K562 (cell line): ENCODE measurements around the gene CCDC88C. TPM values are rescaled to one million over a fixed set of nuclear protein-coding genes. Genes with fewer than 3 reads are reported as not detected.
A peak's percentile ranks its signal among the peaks of the same experiment; 100 is the strongest.

Source experiments
- ATAC-seq: fragments of 200-7000 bp; cut with Tn5 transposase; 3 replicates; pipeline ENCODE4 v1.9.1; 2020; ENCODE audit warnings: moderate library complexity
- BruUV-seq: library from RNA; stranded (reverse); fragments of 400-500 nt; replicated peaks from 2 replicates; lab custom pipeline; 2021; lab: Mats Ljungman, UMichigan
- CTCF ChIA-PET: fragments of 300-600 bp; formaldehyde crosslinking; extraction: SDS; loops from one replicate; lab custom pipeline; 2021; ENCODE audit warnings: low intra/inter-chr PET ratio; lab: Yijun Ruan, JAX
- POLR2A ChIA-PET: fragments of 300-600, 350-650 bp; sonication (Branson Sonifier 250); formaldehyde crosslinking; extraction: SDS; loops from one replicate; lab custom pipeline; 2021; ENCODE audit warnings: antibody characterized with exemption, inconsistent platforms; lab: Yijun Ruan, JAX
- DNase-seq, 4 experiments: peaks; one replicate each; pipeline versions ENCODE4 v3.0.0 to v3.0.0-alpha.2; 2011 to 2018; ENCODE audit warnings: low spot score in 3 of 4, mixed read lengths in 3 of 4; ENCODE audit errors: extremely low read depth in 1 of 4
- FAIRE-seq: peaks from 2 replicates; lab custom pipeline; 2011; peaks lifted over from hg19 to GRCh38; lab: Jason Lieb, UNC
- H2AFZ ChIP-seq: 2 replicates; pipeline ENCODE4 v1.6.0; 2011; ENCODE audit warnings: low read depth, low read length, control low read depth, inconsistent platforms
- H3K27ac ChIP-seq: fragments of 200-600 bp; 3 replicates; pipeline ENCODE4 v1.8.0; 2011; ENCODE audit warnings: low read depth, mild to moderate bottlenecking, control low read depth, inconsistent platforms, low read length, moderate library complexity, mixed read lengths; ENCODE audit errors: extremely low read depth
- H3K27me3 ChIP-seq, 2 experiments: fragments of 300-600 bp in 1 of 2; 2 replicates in 1 of 2; 3 replicates in 1 of 2; pipeline versions ENCODE4 v1.6.0 to v1.8.0; 2011; ENCODE audit warnings: inconsistent platforms in 2 of 2, low read length in 2 of 2, mild to moderate bottlenecking in 1 of 2, mixed read lengths in 1 of 2, moderate library complexity in 1 of 2; ENCODE audit not compliant: control insufficient read depth in 2 of 2, insufficient read depth in 2 of 2
- H3K36me3 ChIP-seq: fragments of 300-600 bp; 3 replicates; pipeline ENCODE4 v1.8.0; 2011; ENCODE audit warnings: mild to moderate bottlenecking, low read length, inconsistent platforms; ENCODE audit not compliant: control insufficient read depth, insufficient read depth
- H3K4me1 ChIP-seq, 2 experiments: fragments of 200-600 bp in 1 of 2; replicated peaks in 1 of 2; 2 replicates in 1 of 2; 3 replicates in 1 of 2; pipeline versions ENCODE4 v1.5.1 to v1.8.0; 2011; ENCODE audit warnings: inconsistent platforms in 2 of 2, low read length in 2 of 2, mild to moderate bottlenecking in 1 of 2, mixed read lengths in 1 of 2, moderate library complexity in 1 of 2; ENCODE audit not compliant: control insufficient read depth in 2 of 2, insufficient read depth in 2 of 2
- H3K4me2 ChIP-seq: 2 replicates; pipeline ENCODE4 v1.6.1; 2011; ENCODE audit warnings: low read length, control low read depth, inconsistent platforms, mixed read lengths; ENCODE audit not compliant: insufficient read depth
- H3K4me3 ChIP-seq: fragments of 200-600 bp; sonication (generic), shearing (Covaris generic); 2 replicates; pipeline ENCODE4 v1.5.1; 2016; ENCODE audit warnings: control low read depth, inconsistent platforms
- H3K79me2 ChIP-seq: fragments of 200-600 bp; 3 replicates; pipeline ENCODE4 v1.8.0; 2011; ENCODE audit warnings: low read length, inconsistent platforms; ENCODE audit not compliant: control insufficient read depth, insufficient read depth
- H3K9ac ChIP-seq, 2 experiments: 2 replicates each; pipeline versions ENCODE4 v1.6.0 to v1.6.1; 2011; ENCODE audit warnings: low read depth in 2 of 2, low read length in 2 of 2, control low read depth in 1 of 2, inconsistent platforms in 1 of 2, mild to moderate bottlenecking in 1 of 2, mixed read lengths in 1 of 2; ENCODE audit not compliant: insufficient read depth in 1 of 2
- H3K9me1 ChIP-seq: one replicate; pipeline ENCODE4 v1.6.0; 2011; ENCODE audit warnings: inconsistent platforms, mild to moderate bottlenecking, low read length, moderate library complexity; ENCODE audit not compliant: control insufficient read depth, insufficient read depth
- H3K9me3 ChIP-seq: replicated peaks from 2 replicates; pipeline ENCODE4 v1.5.1; 2011; ENCODE audit warnings: low read depth, low read length, inconsistent platforms; ENCODE audit not compliant: control insufficient read depth, insufficient read depth
- H4K20me1 ChIP-seq: replicated peaks from 2 replicates; pipeline ENCODE4 v1.6.1; 2011; ENCODE audit warnings: low read length, inconsistent platforms, mixed read lengths; ENCODE audit not compliant: control insufficient read depth, insufficient read depth
- GABPB2 ChIP-seq: fragments of 250-450 bp; sonication (Bioruptor Pico); conservative IDR thresholded peaks from 2 replicates; pipeline ENCODE4 v1.5.1; 2021; ENCODE audit warnings: mild to moderate bottlenecking
- GTF2F1 ChIP-seq: IDR thresholded peaks from 2 replicates; pipeline ENCODE4 v1.6.1; 2011; ENCODE audit warnings: low read depth, low read length, improper control_type of control experiment
- JUN ChIP-seq, 2 experiments: sonication (generic) in 1 of 2; formaldehyde crosslinking in 1 of 2; IDR thresholded peaks; 2 replicates each; pipeline versions ENCODE4 v1.6.1 to v1.8.0; 2012 to 2022; ENCODE audit warnings: borderline replicate concordance in 2 of 2, mild to moderate bottlenecking in 2 of 2, improper control_type of control experiment in 1 of 2, low read depth in 1 of 2, low read length in 1 of 2, missing genetic modification reagents in 1 of 2
- MAFG ChIP-seq: fragments of 450-650 bp; conservative IDR thresholded peaks from 2 replicates; pipeline ENCODE4 v1.6.1; 2016; ENCODE audit warnings: missing genetic modification characterization, missing compliant biosample characterization
- SIX5 ChIP-seq, 2 experiments: IDR thresholded peaks; 2 replicates each; pipeline ENCODE4 v1.6.1; 2011; ENCODE audit warnings: low read length in 2 of 2, borderline replicate concordance in 1 of 2, low read depth in 1 of 2, mild to moderate bottlenecking in 1 of 2, moderate library complexity in 1 of 2; ENCODE audit not compliant: insufficient read depth in 1 of 2
- ZEB2 ChIP-seq: fragments of 450-650 bp; IDR thresholded peaks from 2 replicates; pipeline ENCODE4 v1.6.1; 2016
- WGBS: fragments of 100-300 bp; shearing (Covaris generic); methylation state at CpG from one replicate; pipeline ENCODE4 v1.1.6; 2016; ENCODE audit warnings: low coverage, mixed read lengths; ENCODE audit not compliant: insufficient coverage; ENCODE audit errors: missing lambda C conversion rate; 5-methylcytosine and 5-hydroxymethylcytosine counted together
- in situ Hi-C: fragments of 300-500 bp; cut with MboI; formaldehyde crosslinking; loops from 4 replicates; pipeline ENCODE4 v1.15.0; 2018; ENCODE audit warnings: inconsistent platforms, mixed read lengths
- intact Hi-C: fragments of 100-400 bp; cut with micrococcal nuclease; formaldehyde crosslinking; loops from 2 replicates; pipeline ENCODE4 v1.14.2; 2022
- polyA plus RNA-seq, 8 experiments: library from polyadenylated mRNA; depleted of rRNA in 4 of 8; stranded (reverse) in 5 of 8; unstranded in 3 of 8; fragments of >200 nt; fragmentation: Nextera tagmentation in 2 of 8; fragmentation: Illumina TruSeq in 1 of 8; extraction: Ambion mirVana in 2 of 8; extraction: Trizol in 1 of 8; gene quantifications; 2 replicates each; pipeline versions ENCODE4 v1.2.1 to v1.2.3, GENCODE V29; 2011 to 2014; ENCODE audit warnings: inconsistent platforms in 1 of 8, missing spikeins in 1 of 8
- total RNA-seq, 7 experiments: library from RNA; depleted of rRNA in 6 of 7; stranded (reverse); fragments of >200 nt in 6 of 7; fragmentation: Illumina TruSeq in 2 of 7; extraction: Trizol in 2 of 7; gene quantifications; 2 replicates each; pipeline versions ENCODE4 v1.2.1 to v1.2.3, GENCODE V29; 2011 to 2021; ENCODE audit warnings: low replicate concordance in 1 of 7
- TF ChIP-seq, protein P1 (sequence below): fragments of 250-450 bp; sonication (Bioruptor Pico); IDR thresholded peaks from 2 replicates; pipeline ENCODE4 v1.4.0; 2020; ENCODE audit warnings: borderline replicate concordance
- TF ChIP-seq, protein P2 (sequence below): fragments of 200-400 bp; formaldehyde crosslinking; IDR thresholded peaks from 2 replicates; pipeline ENCODE4 v1.6.1; 2017; ENCODE audit warnings: mild to moderate bottlenecking, low read depth, low read length, moderate library complexity
- TF ChIP-seq, protein P3 (sequence below): fragments of 250-450 bp; sonication (Bioruptor Pico); IDR thresholded peaks from 2 replicates; pipeline ENCODE4 v1.4.0; 2020; ENCODE audit warnings: mild to moderate bottlenecking, moderate library complexity

The CCDC88C gene
- total and polyA plus RNA-seq, 9 of the 15 experiments (the other 6 are each of a cell fraction or from before 2014, with no cell fraction given): 0.62 to 22.5 (median 10.7) TPM

DNA sequence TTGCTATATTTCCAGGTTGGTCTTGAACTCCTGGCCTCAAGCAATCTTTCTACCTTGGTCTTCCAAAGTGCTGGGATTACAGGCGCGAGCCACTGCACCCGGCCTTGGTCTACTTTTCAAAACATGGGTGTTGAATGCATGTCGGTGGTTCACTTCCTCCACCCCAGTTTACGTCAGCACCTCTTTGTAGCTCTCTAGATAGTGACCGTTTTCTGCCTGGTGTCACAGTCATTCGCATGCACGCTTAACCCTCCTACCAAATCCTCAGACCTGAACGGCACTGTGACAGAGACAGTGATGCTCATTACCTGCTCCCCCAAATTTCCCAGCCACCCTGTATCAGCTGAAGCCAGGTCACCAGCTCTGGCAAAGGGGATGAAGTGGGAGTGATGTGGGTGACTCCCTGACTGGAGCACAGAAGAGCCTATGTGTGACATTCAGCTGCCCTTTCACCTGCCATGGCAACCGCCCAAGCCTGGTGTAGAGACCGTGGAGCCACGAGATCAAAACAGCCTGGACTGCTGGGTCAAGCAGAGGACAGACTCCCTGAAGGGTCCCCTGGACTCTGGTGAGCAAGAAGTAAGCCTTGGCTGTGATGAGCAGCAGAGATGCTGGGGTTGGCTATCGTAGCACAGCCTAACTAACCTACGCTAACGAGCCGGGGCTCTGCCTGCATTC, 106.9 kb downstream of the CCDC88C start:
- POLR2A ChIA-PET: interaction anchor here (0.6 kb wide), 1 partner anchor 11 kb away, joined by 3 read pairs; no protein-coding TSS in a partner anchor
- BruUV-seq: no TSS peak
- Histone ChIP-seq H3K27me3 (no peaks in the 10 kb centered on the region), H3K27ac (no peak overlapping the region), H3K9ac (peak overlapping the region in 1 of 2 experiments; percentile 52; a peak in 1 of 4 replicates), H3K4me3 (no peak overlapping the region), H3K79me2 (no peaks in the 10 kb centered on the region), H4K20me1 (no peaks in the 10 kb centered on the region), H3K9me3 (no peaks in the 10 kb centered on the region), H3K36me3 (peaks cover 59% of the 10 kb centered on the region; the same call in 2 of the 3 replicates), H3K9me1 (no peaks in the 10 kb centered on the region), H3K4me1 (peaks cover 0 to 11% of the 10 kb centered on the region in 2 experiments; a peak in 2 of 5 replicates), H2AFZ (no peak overlapping the region), H3K4me2 (no peak overlapping the region)
- DNase-seq: no peak
- intact Hi-C loops (no loop called here), in situ Hi-C loops (no loop called here)
- FAIRE-seq: no peak
- 88% methylated on average over 15 of the region's 16 CpGs for WGBS
- CTCF ChIA-PET: no interaction called here
- no peak for ATAC-seq
- no peak for TF ChIP-seq GABPB2 (CRISPR knock-in tag)
- no peak for TF ChIP-seq SIX5 (IDR thresholded peaks at IDR 0.05; ENCODE audit: borderline replicate concordance in 1 of 2, insufficient read depth in 1 of 2, low read depth in 1 of 2, low read length in 2 of 2)
- no peak for TF ChIP-seq JUN (IDR thresholded peaks at IDR 0.05; ENCODE audit: borderline replicate concordance, low read depth, low read length)
- no peak for TF ChIP-seq JUN (CRISPR knock-in tag; IDR thresholded peaks at IDR 0.05; ENCODE audit: borderline replicate concordance)
- TF ChIP-seq ZEB2: no peak
- TF ChIP-seq, protein P1, sequence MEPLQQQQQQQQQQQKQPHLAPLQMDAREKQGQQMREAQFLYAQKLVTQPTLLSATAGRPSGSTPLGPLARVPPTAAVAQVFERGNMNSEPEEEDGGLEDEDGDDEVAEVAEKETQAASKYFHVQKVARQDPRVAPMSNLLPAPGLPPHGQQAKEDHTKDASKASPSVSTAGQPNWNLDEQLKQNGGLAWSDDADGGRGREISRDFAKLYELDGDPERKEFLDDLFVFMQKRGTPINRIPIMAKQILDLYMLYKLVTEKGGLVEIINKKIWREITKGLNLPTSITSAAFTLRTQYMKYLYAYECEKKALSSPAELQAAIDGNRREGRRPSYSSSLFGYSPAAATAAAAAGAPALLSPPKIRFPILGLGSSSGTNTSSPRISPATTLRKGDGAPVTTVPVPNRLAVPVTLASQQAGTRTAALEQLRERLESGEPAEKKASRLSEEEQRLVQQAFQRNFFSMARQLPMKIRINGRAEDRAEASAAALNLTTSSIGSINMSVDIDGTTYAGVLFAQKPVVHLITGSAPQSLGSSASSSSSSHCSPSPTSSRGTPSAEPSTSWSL (CRISPR knock-in tag): no peak
- TF ChIP-seq, protein P2, sequence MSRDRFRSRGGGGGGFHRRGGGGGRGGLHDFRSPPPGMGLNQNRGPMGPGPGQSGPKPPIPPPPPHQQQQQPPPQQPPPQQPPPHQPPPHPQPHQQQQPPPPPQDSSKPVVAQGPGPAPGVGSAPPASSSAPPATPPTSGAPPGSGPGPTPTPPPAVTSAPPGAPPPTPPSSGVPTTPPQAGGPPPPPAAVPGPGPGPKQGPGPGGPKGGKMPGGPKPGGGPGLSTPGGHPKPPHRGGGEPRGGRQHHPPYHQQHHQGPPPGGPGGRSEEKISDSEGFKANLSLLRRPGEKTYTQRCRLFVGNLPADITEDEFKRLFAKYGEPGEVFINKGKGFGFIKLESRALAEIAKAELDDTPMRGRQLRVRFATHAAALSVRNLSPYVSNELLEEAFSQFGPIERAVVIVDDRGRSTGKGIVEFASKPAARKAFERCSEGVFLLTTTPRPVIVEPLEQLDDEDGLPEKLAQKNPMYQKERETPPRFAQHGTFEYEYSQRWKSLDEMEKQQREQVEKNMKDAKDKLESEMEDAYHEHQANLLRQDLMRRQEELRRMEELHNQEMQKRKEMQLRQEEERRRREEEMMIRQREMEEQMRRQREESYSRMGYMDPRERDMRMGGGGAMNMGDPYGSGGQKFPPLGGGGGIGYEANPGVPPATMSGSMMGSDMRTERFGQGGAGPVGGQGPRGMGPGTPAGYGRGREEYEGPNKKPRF: no peak
- TF ChIP-seq, protein P3, sequence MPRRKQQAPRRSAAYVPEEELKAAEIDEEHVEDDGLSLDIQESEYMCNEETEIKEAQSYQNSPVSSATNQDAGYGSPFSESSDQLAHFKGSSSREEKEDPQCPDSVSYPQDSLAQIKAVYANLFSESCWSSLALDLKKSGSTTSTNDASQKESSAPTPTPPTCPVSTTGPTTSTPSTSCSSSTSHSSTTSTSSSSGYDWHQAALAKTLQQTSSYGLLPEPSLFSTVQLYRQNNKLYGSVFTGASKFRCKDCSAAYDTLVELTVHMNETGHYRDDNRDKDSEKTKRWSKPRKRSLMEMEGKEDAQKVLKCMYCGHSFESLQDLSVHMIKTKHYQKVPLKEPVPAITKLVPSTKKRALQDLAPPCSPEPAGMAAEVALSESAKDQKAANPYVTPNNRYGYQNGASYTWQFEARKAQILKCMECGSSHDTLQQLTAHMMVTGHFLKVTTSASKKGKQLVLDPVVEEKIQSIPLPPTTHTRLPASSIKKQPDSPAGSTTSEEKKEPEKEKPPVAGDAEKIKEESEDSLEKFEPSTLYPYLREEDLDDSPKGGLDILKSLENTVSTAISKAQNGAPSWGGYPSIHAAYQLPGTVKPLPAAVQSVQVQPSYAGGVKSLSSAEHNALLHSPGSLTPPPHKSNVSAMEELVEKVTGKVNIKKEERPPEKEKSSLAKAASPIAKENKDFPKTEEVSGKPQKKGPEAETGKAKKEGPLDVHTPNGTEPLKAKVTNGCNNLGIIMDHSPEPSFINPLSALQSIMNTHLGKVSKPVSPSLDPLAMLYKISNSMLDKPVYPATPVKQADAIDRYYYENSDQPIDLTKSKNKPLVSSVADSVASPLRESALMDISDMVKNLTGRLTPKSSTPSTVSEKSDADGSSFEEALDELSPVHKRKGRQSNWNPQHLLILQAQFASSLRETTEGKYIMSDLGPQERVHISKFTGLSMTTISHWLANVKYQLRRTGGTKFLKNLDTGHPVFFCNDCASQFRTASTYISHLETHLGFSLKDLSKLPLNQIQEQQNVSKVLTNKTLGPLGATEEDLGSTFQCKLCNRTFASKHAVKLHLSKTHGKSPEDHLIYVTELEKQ (CRISPR knock-in tag): no peak
- no peak for TF ChIP-seq GTF2F1
- TF ChIP-seq MAFG: no peak
